Measurements from ENCODE around the gene CLCC1. TPM values are rescaled to one million over a fixed set of nuclear protein-coding genes. Genes with fewer than 3 reads are reported as not detected.
A peak's percentile ranks its signal among the peaks of the same experiment; 100 is the strongest.
"Not testable (repeated sequence)": the region's sequence is repeated elsewhere in the genome, so short reads cannot be mapped to it uniquely, and the experiment has no call there.

Gene CLCC1, protein sequence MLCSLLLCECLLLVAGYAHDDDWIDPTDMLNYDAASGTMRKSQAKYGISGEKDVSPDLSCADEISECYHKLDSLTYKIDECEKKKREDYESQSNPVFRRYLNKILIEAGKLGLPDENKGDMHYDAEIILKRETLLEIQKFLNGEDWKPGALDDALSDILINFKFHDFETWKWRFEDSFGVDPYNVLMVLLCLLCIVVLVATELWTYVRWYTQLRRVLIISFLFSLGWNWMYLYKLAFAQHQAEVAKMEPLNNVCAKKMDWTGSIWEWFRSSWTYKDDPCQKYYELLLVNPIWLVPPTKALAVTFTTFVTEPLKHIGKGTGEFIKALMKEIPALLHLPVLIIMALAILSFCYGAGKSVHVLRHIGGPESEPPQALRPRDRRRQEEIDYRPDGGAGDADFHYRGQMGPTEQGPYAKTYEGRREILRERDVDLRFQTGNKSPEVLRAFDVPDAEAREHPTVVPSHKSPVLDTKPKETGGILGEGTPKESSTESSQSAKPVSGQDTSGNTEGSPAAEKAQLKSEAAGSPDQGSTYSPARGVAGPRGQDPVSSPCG
- polyA plus RNA-seq (2013): 20.5 and 20.8 TPM in 2 replicates

DNA sequence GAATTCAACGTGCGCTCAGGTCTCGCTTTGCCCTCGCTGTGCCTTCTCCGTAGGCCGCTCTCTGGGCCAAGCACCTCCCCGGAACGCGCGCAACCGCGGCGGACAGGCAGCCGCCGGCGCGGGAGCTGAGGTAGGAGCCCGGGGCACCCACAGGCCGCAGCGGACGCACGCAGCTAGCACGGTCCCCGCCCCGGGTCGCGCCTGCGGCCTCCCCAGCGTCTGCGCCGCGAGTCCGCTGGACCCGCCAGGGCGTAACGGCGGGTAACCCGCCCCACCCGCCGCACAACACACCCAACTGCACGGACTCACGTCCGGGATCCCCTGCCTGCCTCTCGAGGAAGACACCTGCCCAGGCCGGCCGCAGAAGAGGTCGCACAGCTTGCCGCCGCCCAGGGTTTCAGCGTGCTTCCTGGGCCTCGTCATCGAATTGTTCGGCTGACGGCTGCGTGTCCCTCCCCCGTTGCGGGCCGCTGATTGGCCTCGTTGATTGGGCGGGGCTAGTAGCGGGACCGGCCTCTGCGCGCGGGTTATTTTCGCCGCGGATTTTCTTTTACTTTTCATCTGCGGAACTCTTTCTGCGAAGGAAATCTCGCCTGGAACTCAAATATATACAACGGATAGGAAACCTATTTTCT is at the start of gene CLCC1:
TSS of gene CLCC1 (minus strand) at position 433 of the 635 bp plus-strand sequence. CDS start 13,047 bp downstream, outside the sequence.
- Histone ChIP-seq H4K91ac (ENCODE audit: low read depth, low read length) (peak within 1 kb of the TSS; percentile 49), H3K4me1 (ENCODE audit: control insufficient read depth in 1 of 2, insufficient read depth in 2 of 2, low read length in 2 of 2) (peaks cover 0 to 2% of the 10 kb centered on the region in 2 experiments), H4K12ac (ENCODE audit: low read depth, low read length) (peak within 1 kb of the TSS; percentile 83), H2BK12ac (ENCODE audit: low read length) (no peak within 1 kb of the TSS), H3K9ac (ENCODE audit: low read length) (peak within 1 kb of the TSS; percentile 83), H3K36me3 (ENCODE audit: control insufficient read depth in 1 of 2, insufficient read depth in 2 of 2, low read length in 2 of 2) (no peaks in the 10 kb centered on the region), H3K14ac (ENCODE audit: low read length) (peak within 1 kb of the TSS; percentile 31), H3K27ac (ENCODE audit: low read depth, low read length) (peak within 1 kb of the TSS; percentile 57), H3K4me2 (ENCODE audit: low read length) (peak within 1 kb of the TSS; percentile 94), H2BK120ac (ENCODE audit: insufficient read depth, low read length, poor library complexity) (peak within 1 kb of the TSS; percentile 4), H3K4me3 (ENCODE audit: low read depth, low read length) (peak within 1 kb of the TSS; percentile 85), H3K23ac (ENCODE audit: low read length) (no peak within 1 kb of the TSS), H2AFZ (ENCODE audit: insufficient read depth, low read length, poor library complexity) (peak within 1 kb of the TSS; percentile 47), H3K4ac (ENCODE audit: low read depth, low read length) (peak within 1 kb of the TSS; percentile 76), H3K27me3 (ENCODE audit: insufficient read depth, low read length) (no peaks in the 10 kb centered on the region), H3K9me3 (ENCODE audit: insufficient read depth, low read depth, low read length) (no peaks in the 10 kb centered on the region), H2BK5ac (ENCODE audit: low read depth, low read length, poor library complexity) (peak within 1 kb of the TSS; percentile 18), H3K18ac (ENCODE audit: low read length) (peak within 1 kb of the TSS; percentile 67), H4K8ac (ENCODE audit: low read depth, low read length) (peak within 1 kb of the TSS; percentile 87), H3K79me1 (ENCODE audit: low read length) (peaks cover 4% of the 10 kb centered on the region), H3K79me2 (ENCODE audit: control insufficient read depth, insufficient read depth, low read length, poor library complexity) (peaks cover 3% of the 10 kb centered on the region), H2AK5ac (ENCODE audit: low read length) (no peak within 1 kb of the TSS)
- DNase-seq: peak; percentile 94 to 97
- WGBS (ENCODE audit: extremely low coverage, insufficient coverage, insufficient read length): no CpG with 5 or more reads among the region's 72 CpGs

DNA sequence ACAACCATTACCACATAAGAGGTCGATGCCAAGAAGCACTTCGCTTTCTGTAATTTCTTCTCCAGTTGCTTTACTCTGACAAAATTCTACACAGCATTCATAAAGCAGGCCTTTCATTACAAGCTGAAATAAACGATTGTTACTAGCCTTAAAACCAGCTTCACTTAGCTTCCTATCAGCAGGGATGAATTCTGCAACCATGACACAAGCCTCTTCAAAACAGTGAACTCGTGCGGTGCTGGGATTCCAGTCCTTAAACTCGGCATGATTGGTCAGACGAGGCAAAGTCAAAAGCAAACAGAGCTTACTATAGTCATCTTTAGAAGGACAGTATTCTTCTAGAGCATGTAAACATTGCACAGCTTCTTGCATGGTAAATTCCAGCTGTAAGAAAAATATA is 48.1 kb upstream of the CLCC1 start:
- Histone ChIP-seq H3K4ac (ENCODE audit: low read depth, low read length) (no peak overlapping the region), H3K4me2 (ENCODE audit: low read length) (no peak overlapping the region), H2AFZ (ENCODE audit: insufficient read depth, low read length, poor library complexity) (no peak overlapping the region), H2BK5ac (ENCODE audit: low read depth, low read length, poor library complexity) (no peak overlapping the region), H3K4me3 (ENCODE audit: low read depth, low read length) (no peak overlapping the region), H3K79me1 (ENCODE audit: low read length) (no peaks in the 10 kb centered on the region), H3K18ac (ENCODE audit: low read length) (no peak overlapping the region), H3K9ac (ENCODE audit: low read length) (no peak overlapping the region), H2BK12ac (ENCODE audit: low read length) (no peak overlapping the region), H3K27ac (ENCODE audit: low read depth, low read length) (no peak overlapping the region), H3K9me3 (ENCODE audit: insufficient read depth, low read depth, low read length) (no peaks in the 10 kb centered on the region), H2BK120ac (ENCODE audit: insufficient read depth, low read length, poor library complexity) (no peak overlapping the region), H3K27me3 (ENCODE audit: insufficient read depth, low read length) (no peaks in the 10 kb centered on the region), H3K23ac (ENCODE audit: low read length) (no peak overlapping the region), H4K12ac (ENCODE audit: low read depth, low read length) (no peak overlapping the region), H3K14ac (ENCODE audit: low read length) (no peak overlapping the region), H4K91ac (ENCODE audit: low read depth, low read length) (no peak overlapping the region), H3K4me1 (ENCODE audit: control insufficient read depth in 1 of 2, insufficient read depth in 2 of 2, low read length in 2 of 2) (no peaks in the 10 kb centered on the region), H2AK5ac (ENCODE audit: low read length) (no peak overlapping the region), H3K79me2 (ENCODE audit: control insufficient read depth, insufficient read depth, low read length, poor library complexity) (no peaks in the 10 kb centered on the region), H3K36me3 (ENCODE audit: control insufficient read depth in 1 of 2, insufficient read depth in 2 of 2, low read length in 2 of 2) (peaks cover 0 to 3% of the 10 kb centered on the region in 2 experiments), H4K8ac (ENCODE audit: low read depth, low read length) (no peak overlapping the region)
- no peak for DNase-seq
- no CpG with 5 or more reads among the region's 7 CpGs for WGBS (ENCODE audit: extremely low coverage, insufficient coverage, insufficient read length)

DNA sequence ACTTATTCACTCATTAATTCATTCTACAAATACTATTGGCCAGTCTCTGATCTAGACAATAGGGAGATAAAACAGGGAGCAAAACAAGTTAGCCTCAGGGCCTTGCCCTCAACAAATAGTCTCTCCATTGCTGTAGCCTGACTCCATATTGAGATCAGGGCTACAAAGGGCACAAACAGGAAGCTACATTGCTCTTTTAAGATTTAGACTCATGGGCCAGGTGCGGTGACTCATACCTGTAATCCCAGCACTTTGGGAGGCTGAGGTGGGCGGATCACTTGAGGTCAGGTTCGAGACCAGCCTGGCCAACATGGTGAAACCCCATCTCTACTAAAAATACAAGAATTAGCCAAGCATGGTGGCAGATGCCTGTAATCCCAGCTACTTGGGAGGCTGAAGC is 33.3 kb upstream of the CLCC1 start:
- H3K23ac ChIP-seq (ENCODE audit: low read length); H2BK12ac ChIP-seq (ENCODE audit: low read length); H3K4me2 ChIP-seq (ENCODE audit: low read length); H2AK5ac ChIP-seq (ENCODE audit: low read length); H3K9me3 ChIP-seq (ENCODE audit: insufficient read depth, low read depth, low read length); DNase-seq; H3K4me3 ChIP-seq (ENCODE audit: low read depth, low read length); H4K91ac ChIP-seq (ENCODE audit: low read depth, low read length); H4K8ac ChIP-seq (ENCODE audit: low read depth, low read length); H3K27ac ChIP-seq (ENCODE audit: low read depth, low read length); H3K14ac ChIP-seq (ENCODE audit: low read length); H3K79me1 ChIP-seq (ENCODE audit: low read length); H3K79me2 ChIP-seq (ENCODE audit: control insufficient read depth, insufficient read depth, low read length, poor library complexity); H2AFZ ChIP-seq (ENCODE audit: insufficient read depth, low read length, poor library complexity); H2BK120ac ChIP-seq (ENCODE audit: insufficient read depth, low read length, poor library complexity); H3K18ac ChIP-seq (ENCODE audit: low read length); H2BK5ac ChIP-seq (ENCODE audit: low read depth, low read length, poor library complexity); H3K4me1 ChIP-seq (ENCODE audit: control insufficient read depth in 1 of 2, insufficient read depth in 2 of 2, low read length in 2 of 2); H3K4ac ChIP-seq (ENCODE audit: low read depth, low read length); H3K9ac ChIP-seq (ENCODE audit: low read length); H3K27me3 ChIP-seq (ENCODE audit: insufficient read depth, low read length); H4K12ac ChIP-seq (ENCODE audit: low read depth, low read length): not testable (repeated sequence)
- peaks cover 6 to 12% of the 10 kb centered on the region in 2 experiments for H3K36me3 ChIP-seq (ENCODE audit: control insufficient read depth in 1 of 2, insufficient read depth in 2 of 2, low read length in 2 of 2)
- WGBS (ENCODE audit: extremely low coverage, insufficient coverage, insufficient read length): no CpG with 5 or more reads among the region's 3 CpGs

DNA sequence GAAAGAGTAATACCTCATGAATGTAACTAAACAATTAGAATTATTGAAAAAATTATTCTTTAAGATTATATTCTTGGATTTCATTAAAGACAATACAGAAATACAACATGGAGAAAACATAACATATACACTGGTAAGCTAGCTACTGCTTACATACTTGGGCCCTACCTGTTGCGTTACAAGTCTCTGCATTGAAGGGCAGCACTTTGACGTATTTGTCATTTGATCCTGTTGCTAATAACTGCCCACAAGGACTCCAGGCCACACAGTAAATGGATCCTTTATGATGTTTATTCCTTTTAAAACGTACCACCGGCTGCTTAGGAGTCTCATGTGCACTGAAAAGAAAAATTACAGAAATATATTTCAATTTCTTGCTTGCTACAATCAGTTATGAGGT is 19.8 kb upstream of the CLCC1 start:
- H3K36me3 ChIP-seq (ENCODE audit: control insufficient read depth in 1 of 2, insufficient read depth in 2 of 2, low read length in 2 of 2): peaks cover 0 to 4% of the 10 kb centered on the region in 2 experiments
- no peaks in the 10 kb centered on the region for H3K27me3 ChIP-seq (ENCODE audit: insufficient read depth, low read length)
- no peaks in the 10 kb centered on the region for H3K79me1 ChIP-seq (ENCODE audit: low read length)
- H3K79me2 ChIP-seq (ENCODE audit: control insufficient read depth, insufficient read depth, low read length, poor library complexity): no peaks in the 10 kb centered on the region
- H2AK5ac ChIP-seq (ENCODE audit: low read length): no peak overlapping the region
- H3K4me1 ChIP-seq (ENCODE audit: control insufficient read depth in 1 of 2, insufficient read depth in 2 of 2, low read length in 2 of 2): no peaks in the 10 kb centered on the region
- no peak overlapping the region for H3K9ac ChIP-seq (ENCODE audit: low read length)
- no peak overlapping the region for H4K12ac ChIP-seq (ENCODE audit: low read depth, low read length)
- H2BK120ac ChIP-seq (ENCODE audit: insufficient read depth, low read length, poor library complexity): no peak overlapping the region
- H2AFZ ChIP-seq (ENCODE audit: insufficient read depth, low read length, poor library complexity): no peak overlapping the region
- H3K23ac ChIP-seq (ENCODE audit: low read length): no peak overlapping the region
- no peak overlapping the region for H2BK5ac ChIP-seq (ENCODE audit: low read depth, low read length, poor library complexity)
- no peak overlapping the region for H3K4me3 ChIP-seq (ENCODE audit: low read depth, low read length)
- H4K91ac ChIP-seq (ENCODE audit: low read depth, low read length): no peak overlapping the region
- no peak for DNase-seq
- no peak overlapping the region for H3K14ac ChIP-seq (ENCODE audit: low read length)
- peaks cover 2% of the 10 kb centered on the region for H3K9me3 ChIP-seq (ENCODE audit: insufficient read depth, low read depth, low read length)
- H2BK12ac ChIP-seq (ENCODE audit: low read length): no peak overlapping the region
- H3K4me2 ChIP-seq (ENCODE audit: low read length): no peak overlapping the region
- H3K18ac ChIP-seq (ENCODE audit: low read length): no peak overlapping the region
- no CpG with 5 or more reads among the region's 4 CpGs for WGBS (ENCODE audit: extremely low coverage, insufficient coverage, insufficient read length)
- no peak overlapping the region for H3K4ac ChIP-seq (ENCODE audit: low read depth, low read length)
- no peak overlapping the region for H3K27ac ChIP-seq (ENCODE audit: low read depth, low read length)
- no peak overlapping the region for H4K8ac ChIP-seq (ENCODE audit: low read depth, low read length)

All from trophoblast cell (in vitro differentiated cells and primary cell).